Measurements from ENCODE around the gene ACR.

The ACR gene

DNA sequence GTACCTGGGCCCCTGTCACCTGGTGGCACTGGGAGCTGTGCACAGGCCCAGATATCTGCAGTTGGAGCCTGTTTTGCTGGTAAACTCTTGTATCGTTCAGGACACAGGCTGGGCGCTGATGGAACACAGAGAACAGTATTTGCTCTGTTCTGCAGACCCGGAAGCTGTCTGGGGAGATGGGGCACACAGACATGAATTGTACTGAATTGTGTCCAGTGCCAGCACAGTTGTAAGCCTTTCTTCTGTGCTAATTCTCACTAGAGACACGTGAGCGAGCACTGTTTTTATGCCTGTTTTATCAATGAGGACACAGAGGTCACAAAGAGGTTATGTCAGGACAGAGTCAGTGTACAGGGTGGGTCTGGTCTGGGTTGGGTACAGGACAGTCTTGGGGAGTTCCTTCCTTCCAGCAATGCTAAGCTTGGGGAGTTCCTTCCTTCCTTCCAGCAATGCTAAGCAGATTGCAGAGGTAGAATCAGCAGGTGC lies 24.4 kb upstream of the ACR start:
- no peak overlapping the region for H3K4me3 ChIP-seq (ENCODE audit: low read depth, low read length)
- TF ChIP-seq, protein P1, sequence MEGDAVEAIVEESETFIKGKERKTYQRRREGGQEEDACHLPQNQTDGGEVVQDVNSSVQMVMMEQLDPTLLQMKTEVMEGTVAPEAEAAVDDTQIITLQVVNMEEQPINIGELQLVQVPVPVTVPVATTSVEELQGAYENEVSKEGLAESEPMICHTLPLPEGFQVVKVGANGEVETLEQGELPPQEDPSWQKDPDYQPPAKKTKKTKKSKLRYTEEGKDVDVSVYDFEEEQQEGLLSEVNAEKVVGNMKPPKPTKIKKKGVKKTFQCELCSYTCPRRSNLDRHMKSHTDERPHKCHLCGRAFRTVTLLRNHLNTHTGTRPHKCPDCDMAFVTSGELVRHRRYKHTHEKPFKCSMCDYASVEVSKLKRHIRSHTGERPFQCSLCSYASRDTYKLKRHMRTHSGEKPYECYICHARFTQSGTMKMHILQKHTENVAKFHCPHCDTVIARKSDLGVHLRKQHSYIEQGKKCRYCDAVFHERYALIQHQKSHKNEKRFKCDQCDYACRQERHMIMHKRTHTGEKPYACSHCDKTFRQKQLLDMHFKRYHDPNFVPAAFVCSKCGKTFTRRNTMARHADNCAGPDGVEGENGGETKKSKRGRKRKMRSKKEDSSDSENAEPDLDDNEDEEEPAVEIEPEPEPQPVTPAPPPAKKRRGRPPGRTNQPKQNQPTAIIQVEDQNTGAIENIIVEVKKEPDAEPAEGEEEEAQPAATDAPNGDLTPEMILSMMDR (conservative IDR thresholded peaks at IDR 0.05; ENCODE audit: low read depth, low read length) = no peak
- DNase-seq (ENCODE audit: low read depth) = no peak

DNA sequence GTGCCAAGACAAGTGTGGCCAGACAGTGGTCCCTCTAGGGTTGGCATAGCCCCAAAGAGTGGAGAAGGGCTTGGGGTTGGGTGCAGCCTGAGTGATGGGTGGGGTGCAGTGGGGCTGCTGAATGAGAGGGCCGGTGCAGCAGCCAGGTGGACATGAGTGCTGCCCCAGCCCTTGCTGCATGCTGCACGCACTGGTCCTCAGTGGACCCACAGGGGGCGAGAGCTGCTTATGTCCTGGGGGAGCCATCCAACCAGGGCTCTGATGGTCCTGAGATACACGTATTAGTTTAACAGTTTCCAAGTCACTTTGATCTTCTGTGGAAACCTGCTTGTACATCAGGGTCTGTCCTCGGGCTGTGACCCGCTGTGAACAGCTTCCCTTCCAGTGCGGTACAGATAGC lies 23.9 kb upstream of the ACR start:
- no peak overlapping the region for H3K4me3 ChIP-seq (ENCODE audit: low read depth, low read length)
- DNase-seq (ENCODE audit: low read depth) = no peak
- TF ChIP-seq, protein P1 (conservative IDR thresholded peaks at IDR 0.05; ENCODE audit: low read depth, low read length) = no peak

DNA sequence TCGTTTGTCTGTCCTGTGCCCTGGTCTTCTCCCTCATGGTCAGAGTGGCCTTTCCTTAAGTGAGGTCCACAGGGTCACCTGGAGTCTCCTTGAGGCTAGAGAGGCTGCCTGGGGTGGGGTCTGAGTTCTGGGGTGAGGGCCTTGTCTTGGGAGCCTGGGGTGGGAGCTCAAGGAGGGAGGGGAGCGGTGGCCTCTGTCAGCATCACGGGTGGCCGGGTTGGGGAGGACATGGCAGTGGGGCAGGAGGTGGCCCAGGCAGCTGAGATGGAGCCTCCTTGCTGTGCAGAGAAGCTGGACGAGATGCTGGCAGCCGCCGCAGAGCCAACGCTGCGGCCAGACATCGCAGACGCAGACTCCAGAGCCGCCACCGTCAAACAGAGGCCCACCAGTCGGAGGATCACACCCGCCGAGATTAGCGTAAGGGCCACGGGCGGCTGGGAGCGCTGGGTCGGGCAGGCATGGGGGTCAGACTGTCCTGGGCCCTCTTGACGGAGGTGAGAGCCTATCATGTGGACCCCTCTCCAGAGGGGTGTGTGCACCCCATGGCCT lies 23.3 kb upstream of the ACR start:
- DNase-seq (ENCODE audit: low read depth) = no peak
- TF ChIP-seq, protein P1 (conservative IDR thresholded peaks at IDR 0.05; ENCODE audit: low read depth, low read length) = no peak
- H3K4me3 ChIP-seq (ENCODE audit: low read depth, low read length) = no peak overlapping the region

DNA sequence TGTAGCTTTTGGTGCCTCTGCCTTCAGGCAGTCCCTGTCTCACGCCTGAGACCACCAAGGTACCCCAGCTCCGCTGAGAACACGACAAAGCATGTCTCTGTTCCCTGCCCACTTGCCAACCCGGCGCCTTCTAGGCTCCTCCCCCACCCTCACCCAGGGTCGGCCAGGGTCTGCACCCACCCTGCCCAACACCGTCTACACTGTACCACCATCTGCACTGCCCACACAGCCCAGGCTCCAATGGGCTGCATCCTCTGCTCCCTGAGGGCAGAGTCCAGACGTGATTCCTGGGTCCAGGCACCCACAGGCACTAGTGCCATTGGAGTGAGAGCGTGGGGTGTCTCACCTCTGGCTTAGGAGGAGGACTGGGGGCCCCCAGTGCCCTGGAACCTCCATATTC lies 22.8 kb upstream of the ACR start:
- no peak for DNase-seq (ENCODE audit: low read depth)
- TF ChIP-seq, protein P1 (conservative IDR thresholded peaks at IDR 0.05; ENCODE audit: low read depth, low read length) = no peak
- H3K4me3 ChIP-seq (ENCODE audit: low read depth, low read length) = no peak overlapping the region

DNA sequence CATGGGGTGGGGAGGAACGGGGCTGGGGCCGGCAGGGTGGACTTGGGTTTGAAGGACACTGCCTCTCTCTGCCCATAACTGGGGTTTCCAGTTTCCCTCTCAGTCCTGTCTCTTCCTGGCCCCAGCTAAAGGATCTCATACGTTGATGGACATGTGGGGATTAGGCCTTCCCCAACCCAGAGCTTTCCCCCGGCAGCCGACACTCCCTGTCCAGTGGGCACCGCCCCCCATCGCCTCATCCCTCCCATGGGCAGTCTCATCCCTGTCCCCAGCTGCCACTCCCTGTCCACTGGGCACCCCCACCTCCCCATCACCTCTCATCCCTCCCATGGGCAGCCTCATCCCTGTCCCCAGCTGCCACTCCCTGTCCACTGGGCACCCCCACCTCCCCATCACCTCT lies 22.2 kb upstream of the ACR start:
- no peak for DNase-seq (ENCODE audit: low read depth)
- TF ChIP-seq, protein P1 (conservative IDR thresholded peaks at IDR 0.05; ENCODE audit: low read depth, low read length) = no peak
- no peak overlapping the region for H3K4me3 ChIP-seq (ENCODE audit: low read depth, low read length)

DNA sequence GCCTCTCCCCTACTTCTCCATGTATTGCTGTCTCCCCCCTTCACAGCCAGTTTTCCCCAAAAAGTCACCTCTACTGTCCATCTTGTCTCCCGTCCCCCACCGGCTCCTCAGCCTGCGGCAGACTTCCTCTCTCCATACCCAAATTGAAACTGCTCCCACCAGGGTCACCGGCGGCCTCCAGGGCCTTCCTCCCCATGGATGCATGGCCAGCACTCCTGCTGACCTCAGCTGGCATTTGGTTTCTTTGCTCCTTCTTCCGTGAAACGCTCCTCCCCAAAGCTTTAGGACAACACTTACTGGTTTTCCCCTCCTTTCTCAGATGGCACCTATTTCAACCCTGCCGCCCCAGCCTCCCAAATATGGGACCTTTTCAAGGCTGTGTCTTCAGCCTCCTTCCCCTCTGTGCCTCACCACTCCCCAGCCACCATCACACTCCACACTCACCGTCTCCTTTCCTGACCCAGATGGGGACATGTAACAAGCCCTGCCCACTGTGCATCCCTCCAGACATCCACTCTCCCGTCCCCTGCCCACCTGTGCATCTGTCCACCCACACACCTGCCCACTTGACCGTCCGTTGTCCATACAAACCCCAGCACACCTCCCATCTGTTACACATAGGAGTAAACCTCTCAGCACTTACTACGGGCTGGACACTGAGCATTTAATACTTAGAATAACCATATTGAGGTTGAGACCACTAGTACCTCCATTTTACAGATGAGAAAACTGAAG lies 21.5 kb upstream of the ACR start:
- no peak for DNase-seq (ENCODE audit: low read depth)
- H3K4me3 ChIP-seq (ENCODE audit: low read depth, low read length) = no peak overlapping the region
- TF ChIP-seq, protein P1 (conservative IDR thresholded peaks at IDR 0.05; ENCODE audit: low read depth, low read length) = no peak

Data from choroid plexus epithelial cell (primary cell).